GM23338 (cell line): ENCODE results near the gene THRB. TPM values are rescaled to one million over a fixed set of nuclear protein-coding genes. Genes with fewer than 3 reads are reported as not detected.

Source experiments
- ATAC-seq: fragments of 200-7000 bp; cut with Tn5 transposase; 3 replicates; pipeline ENCODE4 v1.9.1; 2020
- DNase-seq: peaks from one replicate; pipeline ENCODE4 v3.0.0-alpha.2; 2015; ENCODE audit warnings: low spot score
- H2AFZ ChIP-seq: fragments of 200-600 bp; sonication (generic); 2 replicates; pipeline ENCODE4 v1.8.0; 2016; ENCODE audit warnings: antibody characterized with exemption, mild to moderate bottlenecking, moderate library complexity
- H3F3A ChIP-seq: fragments of 200-600 bp; sonication (generic); replicated peaks from 2 replicates; pipeline ENCODE4 v1.8.0; 2017; ENCODE audit warnings: antibody characterized with exemption, mixed run types, low read depth
- H3K27ac ChIP-seq: fragments of 200-600 bp; sonication (generic); 2 replicates; pipeline ENCODE4 v1.6.1; 2016; ENCODE audit warnings: low read depth
- H3K27me3 ChIP-seq: fragments of 200-600 bp; sonication (generic); 2 replicates; pipeline ENCODE4 v1.8.0; 2016; ENCODE audit warnings: mild to moderate bottlenecking, mixed run types, moderate library complexity; ENCODE audit not compliant: insufficient read depth
- H3K36me3 ChIP-seq: fragments of 200-600 bp; sonication (generic); 2 replicates; pipeline ENCODE4 v1.8.0; 2016; ENCODE audit warnings: mild to moderate bottlenecking; ENCODE audit not compliant: insufficient read depth
- H3K4me1 ChIP-seq: fragments of 200-600 bp; sonication (generic); 2 replicates; pipeline ENCODE4 v1.8.0; 2016; ENCODE audit warnings: mild to moderate bottlenecking, moderate library complexity; ENCODE audit not compliant: insufficient read depth
- H3K4me2 ChIP-seq: fragments of 200-600 bp; sonication (generic); 2 replicates; pipeline ENCODE4 v1.7.1; 2017; ENCODE audit warnings: mixed run types
- H3K4me3 ChIP-seq: fragments of 200-600 bp; sonication (generic); 2 replicates; pipeline ENCODE4 v1.6.1; 2016; ENCODE audit warnings: mixed run types
- H3K79me2 ChIP-seq: fragments of 200-600 bp; sonication (generic); replicated peaks from 2 replicates; pipeline ENCODE4 v1.8.0; 2017; ENCODE audit warnings: mild to moderate bottlenecking; ENCODE audit not compliant: insufficient read depth
- H3K9me2 ChIP-seq: fragments of 200-600 bp; sonication (generic); 2 replicates; pipeline ENCODE4 v1.8.0; 2017; ENCODE audit not compliant: insufficient read depth
- H4K20me1 ChIP-seq: fragments of 200-600 bp; sonication (generic); replicated peaks from 2 replicates; pipeline ENCODE4 v1.8.0; 2017; ENCODE audit warnings: mild to moderate bottlenecking; ENCODE audit not compliant: insufficient read depth
- H3K27ac Mint-ChIP-seq: 2 replicates; pipeline ENCODE4 v1.8.0; 2020; ENCODE audit warnings: inconsistent platforms, mild to moderate bottlenecking, moderate library complexity, mixed read lengths
- H3K27me3 Mint-ChIP-seq: 3 replicates; pipeline ENCODE4 v1.8.0; 2022; ENCODE audit warnings: low read depth, mild to moderate bottlenecking, moderate library complexity, mixed read lengths, inconsistent platforms; ENCODE audit not compliant: insufficient read depth, poor library complexity
- H3K36me3 Mint-ChIP-seq: 3 replicates; pipeline ENCODE4 v1.8.0; 2021; ENCODE audit warnings: low read depth, mild to moderate bottlenecking, inconsistent platforms, moderate library complexity, mixed read lengths
- H3K4me1 Mint-ChIP-seq: 3 replicates; pipeline ENCODE4 v1.8.0; 2020; ENCODE audit warnings: mild to moderate bottlenecking, inconsistent platforms, mixed read lengths
- H3K4me3 Mint-ChIP-seq: 3 replicates; pipeline ENCODE4 v1.8.0; 2021; ENCODE audit warnings: moderate library complexity, mild to moderate bottlenecking, inconsistent platforms, mixed read lengths
- H3K9me3 Mint-ChIP-seq: 3 replicates; pipeline ENCODE4 v1.8.0; 2020; ENCODE audit warnings: moderate library complexity, mild to moderate bottlenecking, inconsistent platforms, mixed read lengths
- CREB1 ChIP-seq: fragments of 250-450 bp; sonication (Bioruptor Pico); IDR thresholded peaks from 2 replicates; pipeline ENCODE4 v1.5.0; 2020; ENCODE audit warnings: low read depth, mild to moderate bottlenecking, moderate library complexity
- EZH2phosphoT487 ChIP-seq: fragments of 200-600 bp; sonication (generic); IDR thresholded peaks from one replicate; pipeline ENCODE4 v1.8.1; 2018; ENCODE audit warnings: antibody characterized with exemption; ENCODE audit not compliant: unreplicated experiment
- JUNB ChIP-seq: IDR thresholded peaks from one replicate; pipeline ENCODE4 v1.6.1; 2016; ENCODE audit warnings: antibody characterized with exemption; ENCODE audit not compliant: unreplicated experiment
- POLR2AphosphoS5 ChIP-seq: IDR thresholded peaks from 2 replicates; pipeline ENCODE4 v1.6.1; 2016; ENCODE audit warnings: antibody characterized with exemption, low read depth
- STAT1 ChIP-seq: IDR thresholded peaks from one replicate; pipeline ENCODE4 v1.6.1; 2016; ENCODE audit warnings: antibody characterized with exemption; ENCODE audit not compliant: unreplicated experiment
- ZNF114 ChIP-seq: fragments of 250-450 bp; sonication (Bioruptor Pico); IDR thresholded peaks from 2 replicates; pipeline ENCODE4 v1.5.0; 2020; ENCODE audit warnings: mild to moderate bottlenecking, moderate library complexity
- ZNF331 ChIP-seq: fragments of 250-450 bp; sonication (Bioruptor Pico); IDR thresholded peaks from 2 replicates; pipeline ENCODE4 v1.5.0; 2020; ENCODE audit warnings: low read depth, mild to moderate bottlenecking, moderate library complexity
- polyA plus RNA-seq: library from polyadenylated mRNA; unstranded; fragments of >200 nt; fragmentation: Nextera tagmentation; extraction: Ambion mirVana; gene quantifications from 2 replicates; pipeline ENCODE4 v1.2.1, GENCODE V29; 2016
- total RNA-seq: library from RNA; depleted of rRNA; stranded (reverse); fragments of >200 nt; shearing (Covaris generic); gene quantifications from 2 replicates; pipeline ENCODE4 v1.2.3, GENCODE V29; 2014
- TF ChIP-seq, protein P1 (sequence below), 2 experiments: fragments of 200-600 bp in 1 of 2; sonication (generic) in 1 of 2; conservative IDR thresholded peaks; 2 replicates each; pipeline versions ENCODE4 v1.5.1 to v1.6.1; 2016 to 2017; ENCODE audit warnings: antibody characterized with exemption in 2 of 2, low read depth in 2 of 2, mild to moderate bottlenecking in 2 of 2, moderate library complexity in 1 of 2
- TF ChIP-seq, protein P2 (sequence below): IDR thresholded peaks from 2 replicates; pipeline ENCODE4 v1.6.1; 2016; ENCODE audit warnings: antibody characterized with exemption

THRB gene
- total and polyA plus RNA-seq, 2 experiments from 2014 or later, result 1.7 to 3.2 TPM

DNA sequence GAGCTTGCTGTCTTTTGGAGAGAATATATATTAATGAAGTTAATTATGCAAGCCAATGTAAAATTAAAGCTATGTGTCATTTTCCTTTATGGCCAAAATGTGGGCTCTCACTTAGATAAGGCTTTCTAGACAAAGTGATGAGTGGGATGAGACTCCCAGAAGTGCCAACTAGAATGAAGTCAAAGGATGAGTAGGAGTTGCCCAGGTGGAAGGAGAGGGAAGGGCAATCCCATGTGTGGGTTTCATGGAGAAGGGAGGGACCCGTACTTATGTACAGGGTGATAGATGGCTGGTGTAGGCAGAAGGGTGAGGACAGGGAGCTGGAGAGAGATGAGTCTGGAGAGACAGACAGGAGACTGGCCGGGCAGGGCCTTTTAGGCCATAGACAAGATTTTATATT lies 239.2 kb downstream of the THRB start (continued):
- TF ChIP-seq STAT1 (no peak), JUNB (no peak), ZNF114 (CRISPR knock-in tag) (no peak), POLR2AphosphoS5 (no peak), ZNF331 (no peak), CREB1 (no peak)
- TF ChIP-seq, protein P1, sequence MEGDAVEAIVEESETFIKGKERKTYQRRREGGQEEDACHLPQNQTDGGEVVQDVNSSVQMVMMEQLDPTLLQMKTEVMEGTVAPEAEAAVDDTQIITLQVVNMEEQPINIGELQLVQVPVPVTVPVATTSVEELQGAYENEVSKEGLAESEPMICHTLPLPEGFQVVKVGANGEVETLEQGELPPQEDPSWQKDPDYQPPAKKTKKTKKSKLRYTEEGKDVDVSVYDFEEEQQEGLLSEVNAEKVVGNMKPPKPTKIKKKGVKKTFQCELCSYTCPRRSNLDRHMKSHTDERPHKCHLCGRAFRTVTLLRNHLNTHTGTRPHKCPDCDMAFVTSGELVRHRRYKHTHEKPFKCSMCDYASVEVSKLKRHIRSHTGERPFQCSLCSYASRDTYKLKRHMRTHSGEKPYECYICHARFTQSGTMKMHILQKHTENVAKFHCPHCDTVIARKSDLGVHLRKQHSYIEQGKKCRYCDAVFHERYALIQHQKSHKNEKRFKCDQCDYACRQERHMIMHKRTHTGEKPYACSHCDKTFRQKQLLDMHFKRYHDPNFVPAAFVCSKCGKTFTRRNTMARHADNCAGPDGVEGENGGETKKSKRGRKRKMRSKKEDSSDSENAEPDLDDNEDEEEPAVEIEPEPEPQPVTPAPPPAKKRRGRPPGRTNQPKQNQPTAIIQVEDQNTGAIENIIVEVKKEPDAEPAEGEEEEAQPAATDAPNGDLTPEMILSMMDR (conservative IDR thresholded peaks at IDR 0.05; ENCODE audit: low read depth in 2 of 2), result no peak
- TF ChIP-seq, protein P2, sequence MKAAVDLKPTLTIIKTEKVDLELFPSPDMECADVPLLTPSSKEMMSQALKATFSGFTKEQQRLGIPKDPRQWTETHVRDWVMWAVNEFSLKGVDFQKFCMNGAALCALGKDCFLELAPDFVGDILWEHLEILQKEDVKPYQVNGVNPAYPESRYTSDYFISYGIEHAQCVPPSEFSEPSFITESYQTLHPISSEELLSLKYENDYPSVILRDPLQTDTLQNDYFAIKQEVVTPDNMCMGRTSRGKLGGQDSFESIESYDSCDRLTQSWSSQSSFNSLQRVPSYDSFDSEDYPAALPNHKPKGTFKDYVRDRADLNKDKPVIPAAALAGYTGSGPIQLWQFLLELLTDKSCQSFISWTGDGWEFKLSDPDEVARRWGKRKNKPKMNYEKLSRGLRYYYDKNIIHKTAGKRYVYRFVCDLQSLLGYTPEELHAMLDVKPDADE, result no peak

DNA sequence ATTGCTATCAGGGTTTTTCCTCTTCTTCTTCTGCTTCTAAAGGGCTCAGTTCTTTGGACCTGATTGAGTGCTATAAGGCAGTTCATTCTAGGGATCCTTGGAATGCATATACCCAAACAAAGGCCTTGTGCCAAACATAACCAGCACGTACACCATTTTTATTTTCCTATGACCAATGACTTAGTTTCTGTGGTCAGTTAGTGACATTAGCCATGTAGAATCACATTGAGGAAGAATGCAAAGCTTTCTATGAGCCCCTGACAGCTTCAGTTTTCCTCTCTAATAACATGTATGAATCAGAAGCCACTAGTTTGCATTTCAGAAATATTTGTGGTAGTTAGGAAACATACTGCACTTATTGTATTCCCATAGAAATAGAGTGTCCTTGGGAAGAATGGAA lies 240.0 kb downstream of the THRB start:
- no peak overlapping the region for H3K27ac ChIP-seq
- no peak for ATAC-seq

More for the DNA sequence above, 240.0 kb downstream of the THRB start:
- Histone ChIP-seq H4K20me1 (no peaks in the 10 kb centered on the region), H2AFZ (no peak overlapping the region), H3K27me3 (no peaks in the 10 kb centered on the region), H3K36me3 (no peaks in the 10 kb centered on the region), H3K4me1 (no peaks in the 10 kb centered on the region), H3K4me2 (no peak overlapping the region), H3K79me2 (no peaks in the 10 kb centered on the region), H3K4me3 (no peak overlapping the region), H3F3A (no peaks in the 10 kb centered on the region), H3K9me2 (no peaks in the 10 kb centered on the region)
- H3K4me1 Mint-ChIP-seq, result no peaks in the 10 kb centered on the region
- H3K27ac Mint-ChIP-seq, result no peak overlapping the region
- no peaks in the 10 kb centered on the region for H3K9me3 Mint-ChIP-seq
- no peak for DNase-seq
- no peaks in the 10 kb centered on the region for H3K27me3 Mint-ChIP-seq
- no peak for TF ChIP-seq EZH2phosphoT487
- no peak for TF ChIP-seq JUNB
- TF ChIP-seq, protein P1 (conservative IDR thresholded peaks at IDR 0.05; ENCODE audit: low read depth in 2 of 2), result no peak
- no peak for TF ChIP-seq POLR2AphosphoS5
- H3K4me3 Mint-ChIP-seq, result no peak overlapping the region
- no peaks in the 10 kb centered on the region for H3K36me3 Mint-ChIP-seq
